Panc1 (cell line): ENCODE results near the gene SLC7A4. TPM values are rescaled to one million over a fixed set of nuclear protein-coding genes. Genes with fewer than 3 reads are reported as not detected.

Source experiments
- ATAC-seq: fragments of 200-7000 bp; cut with Tn5 transposase; 2 replicates; pipeline ENCODE4 v1.9.1; 2020; ENCODE audit warnings: mild to moderate bottlenecking, moderate library complexity
- BruUV-seq: library from RNA; stranded (reverse); fragments of 400-500 nt; replicated peaks from 2 replicates; lab custom pipeline; 2021; lab: Mats Ljungman, UMichigan
- CTCF ChIA-PET: fragments of 300-600 bp; sonication (Branson Sonifier 250); formaldehyde crosslinking; loops from one replicate; lab custom pipeline; 2022; ENCODE audit warnings: antibody characterized with exemption; lab: Charles Lee
- POLR2A ChIA-PET: fragments of 300-600 bp; sonication (Branson Sonifier 250); formaldehyde crosslinking; loops from one replicate; lab custom pipeline; 2022; ENCODE audit warnings: antibody characterized with exemption; lab: Charles Lee
- DNase-seq: peaks from one replicate; pipeline ENCODE4 v3.0.0-alpha.2; 2010; ENCODE audit warnings: low read depth, low spot score
- H3K27ac ChIP-seq: 2 replicates; pipeline ENCODE4 v1.5.1; 2011; ENCODE audit warnings: mild to moderate bottlenecking, low read length, inconsistent platforms
- H3K27me3 ChIP-seq: fragments of 200-500 bp; sonication (Bioruptor generic); 2 replicates; pipeline ENCODE4 v1.6.0; 2014; ENCODE audit warnings: low read length, inconsistent platforms; ENCODE audit not compliant: control insufficient read depth, insufficient read depth
- H3K36me3 ChIP-seq: fragments of 200-500 bp; sonication (Bioruptor generic); 2 replicates; pipeline ENCODE4 v1.5.1; 2014; ENCODE audit warnings: inconsistent platforms, mild to moderate bottlenecking, low read length, moderate library complexity; ENCODE audit not compliant: control insufficient read depth, insufficient read depth
- H3K4me1 ChIP-seq: 2 replicates; pipeline ENCODE4 v1.5.1; 2011; ENCODE audit warnings: inconsistent platforms, mild to moderate bottlenecking, low read length, moderate library complexity; ENCODE audit not compliant: control insufficient read depth, insufficient read depth
- H3K4me3 ChIP-seq, 2 experiments: 2 replicates each; pipeline ENCODE4 v1.5.1; 2011 to 2012; ENCODE audit warnings: low read depth in 2 of 2, low read length in 2 of 2, mild to moderate bottlenecking in 2 of 2, inconsistent platforms in 1 of 2, moderate library complexity in 1 of 2
- H3K9me3 ChIP-seq: fragments of 200-500 bp; sonication (Bioruptor generic); 2 replicates; pipeline ENCODE4 v1.5.1; 2014; ENCODE audit warnings: low read depth, mild to moderate bottlenecking, inconsistent platforms, low read length, moderate library complexity; ENCODE audit not compliant: control insufficient read depth, insufficient read depth
- POLR2AphosphoS5 ChIP-seq: IDR thresholded peaks from 2 replicates; pipeline ENCODE4 v1.6.1; 2012; ENCODE audit warnings: mild to moderate bottlenecking, low read depth, low read length, moderate library complexity
- SIN3A ChIP-seq: IDR thresholded peaks from 2 replicates; pipeline ENCODE4 v1.6.1; 2012; ENCODE audit warnings: low read depth, mild to moderate bottlenecking, low read length, moderate library complexity, borderline replicate concordance; ENCODE audit not compliant: insufficient read depth
- TCF7L2 ChIP-seq: IDR thresholded peaks from 2 replicates; pipeline ENCODE4 v1.6.1; 2011; ENCODE audit warnings: mild to moderate bottlenecking, low read depth, low read length, inconsistent platforms
- in situ Hi-C: cut with HindIII; loops from 2 replicates; pipeline ENCODE4 v1.10.0; 2016; ENCODE audit warnings: low sequenced_read_pairs, low pct_unique_long_range_greater_than_20kb
- intact Hi-C: fragments of 100-400 bp; cut with micrococcal nuclease; formaldehyde crosslinking; loops from one replicate; pipeline ENCODE4 v1.10.0; 2022; ENCODE audit not compliant: unreplicated experiment
- total RNA-seq: library from RNA; stranded (reverse); gene quantifications from one replicate; pipeline ENCODE4 v1.2.1, GENCODE V29; 2021; ENCODE audit not compliant: unreplicated experiment
- TF ChIP-seq, protein P1 (sequence below): fragments of 450-650 bp; IDR thresholded peaks from 2 replicates; pipeline ENCODE4 v1.5.1; 2017; ENCODE audit warnings: mild to moderate bottlenecking
- TF ChIP-seq, protein P2 (sequence below), 2 experiments: IDR thresholded peaks; 2 replicates each; pipeline ENCODE4 v1.6.1; 2011 to 2012; ENCODE audit warnings: low read depth in 2 of 2, control low read depth in 1 of 2, low read length in 1 of 2, mild to moderate bottlenecking in 1 of 2, moderate library complexity in 1 of 2; ENCODE audit not compliant: insufficient read depth in 1 of 2

The SLC7A4 gene
- total RNA-seq, 1 experiment from 2014 or later = not detected

DNA sequence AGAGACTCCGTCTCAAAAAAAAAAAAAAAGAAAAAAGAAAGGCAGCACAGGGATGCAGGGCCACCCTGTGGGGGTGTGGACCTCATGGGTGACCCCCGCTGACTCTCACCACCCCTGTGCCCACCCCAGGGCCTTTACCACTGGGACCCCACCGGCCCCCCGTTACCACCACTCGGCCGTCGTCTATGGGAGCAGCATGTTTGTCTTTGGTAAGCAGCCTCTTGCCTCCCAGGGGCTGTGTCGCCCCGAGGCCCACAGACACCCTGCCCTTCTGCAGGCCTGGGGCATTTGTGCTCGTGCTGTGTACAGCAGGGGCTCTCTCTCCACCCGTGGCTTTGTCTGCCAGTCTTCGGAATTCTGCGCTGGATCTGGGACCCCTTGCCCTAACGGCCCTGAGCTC, 45.0 kb downstream of the SLC7A4 start:
- Histone ChIP-seq H3K36me3 (no peaks in the 10 kb centered on the region; the same call in 1 of the 2 replicates), H3K27ac (no peak overlapping the region), H3K27me3 (no peaks in the 10 kb centered on the region), H3K4me1 (no peaks in the 10 kb centered on the region), H3K4me3 (no peak overlapping the region), H3K9me3 (no peaks in the 10 kb centered on the region)
- BruUV-seq = no TSS peak
- no peak for ATAC-seq
- in situ Hi-C loops (no loop called here), intact Hi-C loops (no loop called here)
- DNase-seq = no peak
- POLR2A ChIA-PET = no interaction called here
- TF ChIP-seq POLR2AphosphoS5 (no peak), SIN3A (no peak), TCF7L2 (no peak)
- TF ChIP-seq, protein P1, sequence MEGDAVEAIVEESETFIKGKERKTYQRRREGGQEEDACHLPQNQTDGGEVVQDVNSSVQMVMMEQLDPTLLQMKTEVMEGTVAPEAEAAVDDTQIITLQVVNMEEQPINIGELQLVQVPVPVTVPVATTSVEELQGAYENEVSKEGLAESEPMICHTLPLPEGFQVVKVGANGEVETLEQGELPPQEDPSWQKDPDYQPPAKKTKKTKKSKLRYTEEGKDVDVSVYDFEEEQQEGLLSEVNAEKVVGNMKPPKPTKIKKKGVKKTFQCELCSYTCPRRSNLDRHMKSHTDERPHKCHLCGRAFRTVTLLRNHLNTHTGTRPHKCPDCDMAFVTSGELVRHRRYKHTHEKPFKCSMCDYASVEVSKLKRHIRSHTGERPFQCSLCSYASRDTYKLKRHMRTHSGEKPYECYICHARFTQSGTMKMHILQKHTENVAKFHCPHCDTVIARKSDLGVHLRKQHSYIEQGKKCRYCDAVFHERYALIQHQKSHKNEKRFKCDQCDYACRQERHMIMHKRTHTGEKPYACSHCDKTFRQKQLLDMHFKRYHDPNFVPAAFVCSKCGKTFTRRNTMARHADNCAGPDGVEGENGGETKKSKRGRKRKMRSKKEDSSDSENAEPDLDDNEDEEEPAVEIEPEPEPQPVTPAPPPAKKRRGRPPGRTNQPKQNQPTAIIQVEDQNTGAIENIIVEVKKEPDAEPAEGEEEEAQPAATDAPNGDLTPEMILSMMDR = no peak
- TF ChIP-seq, protein P2, sequence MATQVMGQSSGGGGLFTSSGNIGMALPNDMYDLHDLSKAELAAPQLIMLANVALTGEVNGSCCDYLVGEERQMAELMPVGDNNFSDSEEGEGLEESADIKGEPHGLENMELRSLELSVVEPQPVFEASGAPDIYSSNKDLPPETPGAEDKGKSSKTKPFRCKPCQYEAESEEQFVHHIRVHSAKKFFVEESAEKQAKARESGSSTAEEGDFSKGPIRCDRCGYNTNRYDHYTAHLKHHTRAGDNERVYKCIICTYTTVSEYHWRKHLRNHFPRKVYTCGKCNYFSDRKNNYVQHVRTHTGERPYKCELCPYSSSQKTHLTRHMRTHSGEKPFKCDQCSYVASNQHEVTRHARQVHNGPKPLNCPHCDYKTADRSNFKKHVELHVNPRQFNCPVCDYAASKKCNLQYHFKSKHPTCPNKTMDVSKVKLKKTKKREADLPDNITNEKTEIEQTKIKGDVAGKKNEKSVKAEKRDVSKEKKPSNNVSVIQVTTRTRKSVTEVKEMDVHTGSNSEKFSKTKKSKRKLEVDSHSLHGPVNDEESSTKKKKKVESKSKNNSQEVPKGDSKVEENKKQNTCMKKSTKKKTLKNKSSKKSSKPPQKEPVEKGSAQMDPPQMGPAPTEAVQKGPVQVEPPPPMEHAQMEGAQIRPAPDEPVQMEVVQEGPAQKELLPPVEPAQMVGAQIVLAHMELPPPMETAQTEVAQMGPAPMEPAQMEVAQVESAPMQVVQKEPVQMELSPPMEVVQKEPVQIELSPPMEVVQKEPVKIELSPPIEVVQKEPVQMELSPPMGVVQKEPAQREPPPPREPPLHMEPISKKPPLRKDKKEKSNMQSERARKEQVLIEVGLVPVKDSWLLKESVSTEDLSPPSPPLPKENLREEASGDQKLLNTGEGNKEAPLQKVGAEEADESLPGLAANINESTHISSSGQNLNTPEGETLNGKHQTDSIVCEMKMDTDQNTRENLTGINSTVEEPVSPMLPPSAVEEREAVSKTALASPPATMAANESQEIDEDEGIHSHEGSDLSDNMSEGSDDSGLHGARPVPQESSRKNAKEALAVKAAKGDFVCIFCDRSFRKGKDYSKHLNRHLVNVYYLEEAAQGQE (IDR thresholded peaks at IDR 0.05; ENCODE audit: insufficient read depth in 1 of 2, low read depth in 2 of 2, low read length in 1 of 2) = no peak
- CTCF ChIA-PET = no interaction called here

DNA sequence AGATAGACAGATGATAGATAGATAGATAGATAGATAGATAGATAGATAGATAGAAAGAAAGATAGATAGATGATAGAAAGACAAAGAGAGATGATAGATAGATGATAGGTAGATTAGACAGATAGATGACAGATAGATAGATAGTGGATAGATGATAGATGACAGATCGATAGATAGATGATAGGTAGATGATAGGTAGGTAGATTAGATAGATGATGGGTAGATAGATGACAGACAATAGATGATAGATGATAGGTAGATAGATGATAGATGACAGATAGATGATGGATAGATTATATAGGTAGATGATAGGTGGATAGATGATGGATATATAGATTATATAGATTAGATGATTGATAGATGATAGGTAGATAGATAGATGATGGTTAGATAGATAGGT, 46.0 kb downstream of the SLC7A4 start:
- DNase-seq = no peak
- no peak overlapping the region for H3K27ac ChIP-seq
- POLR2A ChIA-PET = interaction anchor here (0.6 to 0.7 kb wide), 3 partner anchors 31 to 107 kb away, joined by 3 read pairs; no protein-coding TSS in a partner anchor
- ATAC-seq = no peak
- H3K4me1 ChIP-seq = 0 out of 2 replicates have a peak, but pooled peaks cover 2% of the 10 kb centered on the region
- in situ Hi-C loops (no loop called here), intact Hi-C loops (no loop called here)
- no peak overlapping the region for H3K4me3 ChIP-seq
- CTCF ChIA-PET = no interaction called here
- TF ChIP-seq, protein P1 = no peak
- TF ChIP-seq, protein P2 (IDR thresholded peaks at IDR 0.05; ENCODE audit: insufficient read depth in 1 of 2, low read depth in 2 of 2, low read length in 1 of 2) = no peak
- TF ChIP-seq SIN3A = no peak
- no peak for TF ChIP-seq TCF7L2
- no peak for TF ChIP-seq POLR2AphosphoS5
- H3K9me3 ChIP-seq = no peaks in the 10 kb centered on the region
- H3K36me3 ChIP-seq = no peaks in the 10 kb centered on the region; the same call in 1 of the 2 replicates
- H3K27me3 ChIP-seq = no peaks in the 10 kb centered on the region
- BruUV-seq = TSS peak; percentile 64
